ENCODE results near the gene GADD45B. TPM values are rescaled to one million over a fixed set of nuclear protein-coding genes. Genes with fewer than 3 reads are reported as not detected.
"Not testable (repeated sequence)": the region's sequence is repeated elsewhere in the genome, so short reads cannot be mapped to it uniquely, and the experiment has no call there.

Gene GADD45B
- total RNA-seq, 6 experiments from 2014 or later, result 39.0 to 176 (median 127) TPM

DNA sequence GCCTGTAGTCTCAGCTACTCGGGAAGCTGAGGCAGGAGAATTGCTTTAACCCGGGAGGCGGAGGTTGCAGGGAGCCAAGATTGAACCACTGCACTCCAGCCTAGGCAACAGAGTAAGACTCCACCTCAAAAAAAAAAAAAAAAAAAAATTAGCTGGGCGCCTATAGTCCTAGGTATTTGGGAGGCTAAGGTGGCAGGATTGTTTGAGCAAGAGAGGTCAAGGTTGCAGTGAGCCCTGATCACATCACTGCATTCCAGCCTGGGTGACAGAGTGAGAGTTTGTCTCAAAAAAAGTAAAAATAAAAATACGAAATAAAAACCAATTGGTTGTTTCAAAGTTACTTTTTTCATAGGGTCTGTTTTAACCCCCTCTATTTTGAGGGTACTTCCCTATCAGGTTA is 17.9 kb upstream of the GADD45B start:
- H3K4me1 ChIP-seq, result peaks cover 0 to 33% (median 7%) of the 10 kb centered on the region in 4 donors
- ATAC-seq (peak; percentile 26 to 57 (median 42)), DNase-seq (no peak)
- 49% methylated on average over 2 of the region's 5 CpGs for WGBS (ENCODE audit: insufficient coverage, low coverage, low lambda C conversion rate, missing lambda C conversion rate)
- no peaks in the 10 kb centered on the region for H3K36me3 ChIP-seq
- intact Hi-C loops (cut with DNase I), result no loop called here
- TF ChIP-seq, protein P1, sequence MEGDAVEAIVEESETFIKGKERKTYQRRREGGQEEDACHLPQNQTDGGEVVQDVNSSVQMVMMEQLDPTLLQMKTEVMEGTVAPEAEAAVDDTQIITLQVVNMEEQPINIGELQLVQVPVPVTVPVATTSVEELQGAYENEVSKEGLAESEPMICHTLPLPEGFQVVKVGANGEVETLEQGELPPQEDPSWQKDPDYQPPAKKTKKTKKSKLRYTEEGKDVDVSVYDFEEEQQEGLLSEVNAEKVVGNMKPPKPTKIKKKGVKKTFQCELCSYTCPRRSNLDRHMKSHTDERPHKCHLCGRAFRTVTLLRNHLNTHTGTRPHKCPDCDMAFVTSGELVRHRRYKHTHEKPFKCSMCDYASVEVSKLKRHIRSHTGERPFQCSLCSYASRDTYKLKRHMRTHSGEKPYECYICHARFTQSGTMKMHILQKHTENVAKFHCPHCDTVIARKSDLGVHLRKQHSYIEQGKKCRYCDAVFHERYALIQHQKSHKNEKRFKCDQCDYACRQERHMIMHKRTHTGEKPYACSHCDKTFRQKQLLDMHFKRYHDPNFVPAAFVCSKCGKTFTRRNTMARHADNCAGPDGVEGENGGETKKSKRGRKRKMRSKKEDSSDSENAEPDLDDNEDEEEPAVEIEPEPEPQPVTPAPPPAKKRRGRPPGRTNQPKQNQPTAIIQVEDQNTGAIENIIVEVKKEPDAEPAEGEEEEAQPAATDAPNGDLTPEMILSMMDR (IDR thresholded peaks at IDR 0.05), result no peak
- TF ChIP-seq POLR2A (IDR thresholded peaks at IDR 0.05), result no peak
- H3K27me3 ChIP-seq, result no peaks in the 10 kb centered on the region
- peak overlapping the region in 2 of 3 donors; percentile 30 to 61 for H3K27ac ChIP-seq
- H3K4me3 ChIP-seq, result no peak overlapping the region
- no peaks in the 10 kb centered on the region for H3K9me3 ChIP-seq

DNA sequence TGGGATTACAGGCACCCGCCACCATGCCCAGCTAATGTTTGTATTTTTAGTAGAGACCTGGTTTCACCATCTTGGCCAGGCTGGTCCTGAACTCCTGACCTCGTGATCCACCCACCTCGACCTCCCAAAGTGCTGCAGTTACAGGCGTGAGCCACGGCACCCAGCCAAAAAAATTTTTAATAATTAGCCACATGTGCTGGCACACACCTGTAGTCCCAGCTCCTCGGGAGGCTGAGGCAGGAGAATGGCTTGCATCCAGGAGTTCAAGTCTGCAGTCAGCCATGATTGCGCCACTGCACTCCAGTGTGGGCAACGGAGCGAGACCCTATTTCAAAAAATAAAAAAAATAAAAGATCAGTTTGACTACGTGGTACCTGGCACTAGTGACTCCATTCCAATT is 17.2 kb upstream of the GADD45B start:
- H3K27me3 ChIP-seq; H3K36me3 ChIP-seq; H3K4me3 ChIP-seq; intact Hi-C loops (cut with DNase I); H3K9me3 ChIP-seq: not testable (repeated sequence)
- Histone ChIP-seq H3K27ac (peak overlapping the region in 2 of 3 donors; percentile 22 to 61), H3K4me1 (peaks cover 0 to 33% (median 7%) of the 10 kb centered on the region in 4 donors)
- DNase-seq (peak; percentile 50 to 83 (median 69)), ATAC-seq (peak in 3 of 4 donors; percentile 3 to 12 (median 6))
- WGBS (ENCODE audit: insufficient coverage, low coverage, low lambda C conversion rate, missing lambda C conversion rate), result 29% methylated on average over 6 of the region's 10 CpGs

DNA sequence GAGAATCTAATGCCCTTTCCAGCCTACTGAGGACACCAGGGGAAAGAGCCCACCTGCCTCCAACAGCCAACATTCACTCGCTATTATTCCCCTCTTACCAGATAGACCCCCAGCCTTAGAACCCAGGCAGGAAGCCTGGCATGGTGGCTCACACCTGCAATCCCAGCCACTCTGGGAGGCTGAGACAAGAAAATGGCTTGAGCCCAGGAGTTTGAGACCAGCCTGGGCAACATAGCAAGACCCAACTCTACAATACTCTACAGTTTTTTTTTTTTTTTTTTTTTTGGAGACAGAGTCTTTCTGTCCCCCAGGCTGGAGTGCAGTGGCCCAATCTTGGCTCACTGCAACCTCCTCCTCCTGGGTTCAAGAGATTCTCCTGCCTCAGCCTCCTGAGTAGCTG is 15.7 kb upstream of the GADD45B start:
- no peaks in the 10 kb centered on the region for H3K27me3 ChIP-seq
- WGBS (ENCODE audit: insufficient coverage, low coverage, low lambda C conversion rate, missing lambda C conversion rate), result 89% methylated on average over 1 of the region's 1 CpG
- no peak for TF ChIP-seq POLR2A (IDR thresholded peaks at IDR 0.05)
- TF ChIP-seq, protein P1 (IDR thresholded peaks at IDR 0.05), result no peak
- H3K27ac ChIP-seq, result no peak overlapping the region
- peaks cover 0 to 33% (median 7%) of the 10 kb centered on the region in 4 donors for H3K4me1 ChIP-seq
- DNase-seq (no peak), ATAC-seq (no peak)
- no peaks in the 10 kb centered on the region for H3K36me3 ChIP-seq
- H3K9me3 ChIP-seq, result no peaks in the 10 kb centered on the region
- intact Hi-C loops (cut with DNase I), result no loop called here
- H3K4me3 ChIP-seq, result no peak overlapping the region

DNA sequence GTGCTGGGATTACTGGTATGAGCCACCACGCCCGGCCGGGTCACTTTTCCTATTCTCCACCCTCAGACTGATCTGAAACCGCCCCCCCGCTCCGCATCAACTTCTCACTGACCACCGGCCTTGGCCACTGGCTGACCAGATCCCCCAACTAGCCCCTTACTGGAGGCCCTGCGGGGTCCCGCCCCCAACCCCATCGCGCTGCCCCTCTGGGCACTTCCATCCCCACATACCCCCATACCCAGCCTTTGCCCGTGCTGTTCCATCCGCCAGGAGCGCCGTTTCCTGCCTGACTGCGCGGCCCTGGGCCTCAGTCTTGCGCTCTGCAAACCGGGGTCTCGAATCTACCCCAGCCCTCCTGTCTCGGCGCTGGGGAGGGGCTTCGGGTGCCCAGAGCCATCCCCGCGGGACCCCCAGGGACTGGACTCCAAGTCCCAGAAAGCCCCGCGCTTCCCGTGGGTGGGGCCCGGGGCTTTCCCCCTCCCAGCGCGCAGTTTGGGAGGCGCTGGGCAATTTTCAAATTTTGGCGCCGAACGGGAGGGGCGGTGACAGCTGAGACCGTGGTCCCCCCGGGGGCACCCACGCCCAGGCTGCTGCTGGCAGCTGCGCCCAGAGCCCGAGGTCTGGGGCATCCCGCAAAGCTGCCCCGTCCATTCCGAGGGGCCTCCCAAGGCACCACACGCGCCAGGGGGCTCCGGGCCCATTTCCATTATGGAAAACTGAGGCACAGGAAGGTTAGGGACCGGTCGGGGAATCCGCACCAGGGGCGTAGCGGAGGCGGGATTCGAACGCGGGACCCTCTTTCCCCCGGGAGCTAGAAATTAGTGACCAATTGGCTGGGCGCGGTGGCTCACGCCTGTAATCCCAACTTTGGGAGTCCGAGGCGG is 13.9 kb upstream of the GADD45B start:
- peak overlapping the region; percentile 41 to 69 (median 58) for H3K4me3 ChIP-seq
- ATAC-seq, result peak; percentile 36 to 69 (median 56)
- 4% methylated on average over 42 of the region's 62 CpGs for WGBS (ENCODE audit: insufficient coverage, low coverage, low lambda C conversion rate, missing lambda C conversion rate)
- no peaks in the 10 kb centered on the region for H3K9me3 ChIP-seq
- TF ChIP-seq, protein P1 (IDR thresholded peaks at IDR 0.05), result no peak
- no peak for TF ChIP-seq POLR2A (IDR thresholded peaks at IDR 0.05)
- no peak overlapping the region for H3K27ac ChIP-seq
- intact Hi-C loops (cut with DNase I), result no loop called here
- H3K36me3 ChIP-seq, result no peaks in the 10 kb centered on the region
- peak; percentile 64 to 73 (median 68) for DNase-seq
- no peaks in the 10 kb centered on the region for H3K27me3 ChIP-seq
- H3K4me1 ChIP-seq, result peaks cover 0 to 28% (median 6%) of the 10 kb centered on the region in 4 donors
